Smooth muscle cell of the brain vasculature (primary cell): ENCODE measurements around the gene WWC2.

Experiments used
- DNase-seq: peaks from one replicate; pipeline ENCODE4 v3.0.0-alpha.2; 2012; ENCODE audit warnings: low read depth, low spot score

The WWC2 gene

DNA sequence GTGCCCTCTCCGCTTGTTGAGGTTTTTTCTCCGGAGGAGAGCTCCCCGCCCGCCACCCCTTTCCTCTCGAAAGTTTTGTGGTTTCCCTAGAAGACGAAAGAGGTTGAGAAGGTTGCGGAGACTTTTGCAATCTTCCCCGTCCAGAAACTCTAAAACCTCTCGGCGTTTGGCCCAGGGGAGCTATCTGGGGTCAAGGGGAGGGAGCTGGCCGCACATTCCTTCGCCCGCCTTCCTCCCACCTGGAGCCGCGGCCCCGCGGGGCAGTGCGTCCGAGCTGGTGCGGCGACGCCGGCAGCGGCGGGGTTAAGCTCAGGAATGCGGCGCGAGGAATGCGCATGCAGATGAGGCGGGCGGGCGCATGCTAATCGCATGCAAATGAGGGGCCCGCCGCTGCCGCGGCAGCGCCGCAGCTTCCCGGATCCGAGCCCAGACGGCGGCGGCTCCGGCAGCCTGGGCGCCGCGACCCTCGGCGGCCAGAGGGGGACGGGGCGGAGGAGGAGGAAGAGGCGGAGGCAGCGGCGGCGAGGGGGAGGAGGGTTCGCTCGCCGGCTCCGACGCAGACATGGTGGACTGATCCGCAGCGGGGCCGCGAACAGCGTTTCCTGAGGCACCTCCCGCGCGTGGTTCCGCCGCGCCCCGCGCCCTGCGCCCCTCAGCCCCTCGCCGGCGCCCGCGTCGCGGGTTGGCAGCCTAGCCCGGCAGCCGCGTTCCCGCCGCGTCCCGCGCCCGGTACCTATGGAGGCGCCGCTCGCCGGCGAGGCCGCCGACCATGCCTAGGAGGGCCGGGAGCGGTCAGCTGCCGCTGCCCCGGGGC is at the start of gene WWC2:
Gene WWC2 (plus strand): TSS at position 535 of the 814 bp plus-strand sequence. CDS start 235 bp downstream, at position 770.
- peak; percentile 72 for DNase-seq

DNA sequence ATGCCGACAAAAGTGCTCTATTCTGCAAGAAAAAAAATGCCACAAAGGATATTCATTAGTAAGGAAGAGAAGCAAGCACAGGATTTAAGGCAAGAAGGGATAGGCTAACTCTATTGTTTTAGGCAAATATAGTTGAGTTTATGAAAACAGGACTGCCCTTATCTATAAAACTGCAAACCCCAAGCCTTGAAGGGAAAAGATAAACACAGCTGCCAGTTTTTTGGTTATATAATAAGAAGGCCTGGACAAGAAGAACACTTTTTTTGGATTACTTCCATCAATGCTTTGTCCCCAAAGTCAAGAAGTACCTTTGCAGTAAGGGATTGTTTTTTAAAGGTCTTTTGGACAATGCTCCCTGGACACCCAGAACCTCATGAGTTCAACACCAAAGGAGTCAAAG is 45.4 kb upstream of the WWC2 start:
- no peak for DNase-seq

DNA sequence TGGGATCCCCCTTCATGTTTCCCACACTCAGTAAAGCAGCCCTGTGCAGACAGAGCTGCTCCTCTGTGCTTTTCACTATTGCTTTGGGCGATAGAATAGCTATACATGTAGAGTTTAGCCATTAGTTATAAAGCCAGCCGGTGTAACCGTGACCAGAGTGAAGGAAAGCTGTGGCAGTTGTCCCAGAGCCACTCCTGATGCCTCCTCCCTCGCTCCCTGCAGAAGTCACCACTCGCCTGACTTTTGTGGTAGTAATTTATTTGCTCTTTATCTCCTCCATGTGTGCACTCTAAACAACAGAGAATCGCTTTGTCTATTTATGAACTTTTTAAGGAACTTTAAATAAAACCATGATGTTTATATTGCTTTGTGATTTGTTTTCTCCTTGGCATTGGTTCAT is 41.8 kb upstream of the WWC2 start:
- DNase-seq = no peak

DNA sequence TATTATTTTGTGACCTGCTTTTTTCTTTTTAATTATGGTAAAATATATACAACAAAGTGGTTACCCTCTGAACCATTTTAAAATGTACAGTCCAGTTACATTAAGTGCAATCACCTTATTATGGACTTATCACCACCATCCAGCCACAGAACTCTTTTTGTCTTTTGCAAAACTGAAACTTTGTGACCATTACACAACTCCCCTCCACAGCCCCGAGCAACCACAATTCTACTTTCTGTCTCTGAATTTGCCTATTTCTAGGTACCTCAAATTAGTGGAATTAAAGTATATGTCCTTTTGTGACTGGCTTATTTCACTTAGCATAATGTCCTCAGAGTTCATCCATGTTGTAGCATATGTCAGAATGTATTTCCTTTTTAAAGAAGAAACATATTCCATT is 39.3 kb upstream of the WWC2 start:
- no peak for DNase-seq

DNA sequence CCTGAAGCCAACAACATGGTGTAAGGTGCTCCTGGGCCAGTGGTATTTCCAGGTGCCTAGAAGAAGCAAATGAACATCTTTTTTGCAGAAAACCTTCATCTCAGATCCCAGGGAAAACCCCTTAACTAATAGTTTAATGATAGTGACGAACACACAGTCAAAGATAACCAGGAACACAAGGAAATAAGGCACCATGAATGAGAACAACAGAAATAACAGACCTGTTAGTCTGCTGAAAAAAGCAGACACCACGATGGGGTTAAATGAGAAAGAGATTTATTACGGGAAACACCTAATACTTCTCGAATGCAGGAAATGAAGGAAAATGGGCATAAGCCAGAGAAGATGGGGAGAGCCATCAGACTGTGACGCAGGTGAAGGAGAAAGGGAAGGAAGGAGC is 30.6 kb upstream of the WWC2 start:
- no peak for DNase-seq

DNA sequence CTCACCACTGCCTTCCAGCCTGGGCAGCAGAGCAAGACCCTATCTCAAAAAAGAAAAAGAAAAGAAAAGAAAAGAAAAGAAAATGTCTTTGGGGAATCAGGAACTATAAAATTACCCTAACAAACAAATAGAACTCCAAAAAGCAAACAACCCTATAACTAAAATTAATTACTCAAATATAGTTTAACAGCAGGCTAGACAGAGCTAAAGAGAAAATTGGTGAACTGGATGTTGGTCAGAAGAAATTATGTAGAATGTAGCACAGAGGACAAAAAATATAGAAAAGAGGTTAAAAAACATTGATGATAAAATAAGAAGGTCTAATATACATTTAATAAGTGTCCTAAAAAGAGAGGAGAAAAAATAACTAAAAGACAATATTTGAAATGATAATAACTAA is 27.8 kb upstream of the WWC2 start:
- no peak for DNase-seq

DNA sequence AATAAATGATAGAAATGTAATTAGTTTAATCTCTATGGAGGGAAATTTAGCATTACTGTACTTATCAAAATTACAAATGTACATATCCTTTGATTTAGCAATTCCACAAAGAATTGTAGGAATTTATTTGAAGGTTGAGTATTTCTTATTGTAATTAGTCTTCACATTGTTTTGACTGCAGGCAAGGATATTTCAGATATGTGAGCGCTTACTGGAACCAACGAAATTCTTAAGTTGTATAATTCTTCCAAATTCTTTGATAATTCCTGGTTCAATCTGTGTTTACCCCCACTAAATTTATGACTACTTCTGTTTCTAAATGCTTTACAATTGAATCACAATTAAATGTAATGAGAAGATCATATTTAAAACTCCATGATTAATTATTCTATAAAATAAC is 26.9 kb upstream of the WWC2 start:
- no peak for DNase-seq

DNA sequence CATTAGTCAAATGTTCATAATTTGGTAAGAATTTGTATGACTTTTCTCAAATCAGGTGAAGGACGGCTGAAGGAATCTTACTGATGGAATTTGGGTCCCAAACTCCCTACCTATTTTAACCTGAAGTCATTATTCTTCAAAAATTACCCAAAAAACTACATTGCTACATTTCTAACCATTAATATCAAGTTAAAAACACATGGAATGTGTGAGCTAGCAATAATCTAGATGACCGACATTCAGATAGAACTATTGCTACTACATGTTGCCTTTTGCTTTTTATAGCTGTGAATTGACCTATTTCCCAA is 25.3 kb upstream of the WWC2 start:
- no peak for DNase-seq

DNA sequence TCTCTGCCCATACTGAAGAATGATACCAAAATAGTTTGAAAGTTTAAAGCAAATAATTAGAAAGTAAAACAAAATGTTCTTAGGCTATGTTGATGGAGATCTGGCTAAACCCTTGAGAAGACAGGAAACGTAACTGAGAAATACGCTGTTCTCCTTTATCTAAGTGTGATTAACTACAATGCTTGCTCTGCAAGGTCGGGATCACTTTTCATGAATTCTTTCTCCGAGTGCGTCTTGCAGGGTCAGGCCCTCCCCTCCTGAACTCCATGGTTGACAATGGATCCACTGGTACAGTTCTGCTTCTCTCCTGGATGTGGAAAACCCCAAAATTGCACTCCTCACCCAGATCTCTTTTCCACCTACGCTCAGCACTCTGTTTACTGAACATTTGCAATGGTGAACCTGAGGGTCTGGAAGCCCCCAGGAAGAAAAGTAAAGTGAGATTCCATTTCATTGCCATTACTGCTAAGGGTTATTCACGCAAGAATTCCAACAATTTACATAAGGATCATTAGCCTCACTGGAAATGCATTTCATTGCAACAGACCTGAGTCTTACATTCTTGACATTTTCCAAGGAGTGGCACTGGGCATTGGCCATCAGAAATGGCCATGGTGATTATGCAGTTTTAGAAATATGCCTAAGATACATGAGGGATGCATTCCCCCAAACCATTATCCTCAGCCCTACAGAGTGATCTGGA is 24.6 kb upstream of the WWC2 start:
- DNase-seq = no peak

DNA sequence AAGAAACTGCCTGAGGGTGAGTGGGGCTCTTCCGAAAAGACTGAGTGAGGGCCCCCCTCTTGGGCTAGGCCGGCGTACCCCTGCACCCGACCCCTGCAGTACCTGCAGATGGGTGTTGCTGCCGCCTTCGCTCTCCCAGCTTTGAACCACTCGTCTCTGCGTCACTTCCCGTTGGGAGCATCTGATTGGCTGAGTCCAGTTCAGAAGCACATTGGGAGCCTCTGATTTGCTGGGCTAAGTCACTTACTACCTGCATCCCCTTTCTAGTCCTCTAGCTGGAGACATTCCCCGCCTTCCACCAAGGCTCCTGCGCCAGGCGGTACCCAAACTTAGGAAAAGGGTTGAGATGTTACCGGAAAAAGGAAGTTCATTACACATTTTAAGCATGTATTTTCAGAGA is 20.4 kb upstream of the WWC2 start:
- DNase-seq = no peak

DNA sequence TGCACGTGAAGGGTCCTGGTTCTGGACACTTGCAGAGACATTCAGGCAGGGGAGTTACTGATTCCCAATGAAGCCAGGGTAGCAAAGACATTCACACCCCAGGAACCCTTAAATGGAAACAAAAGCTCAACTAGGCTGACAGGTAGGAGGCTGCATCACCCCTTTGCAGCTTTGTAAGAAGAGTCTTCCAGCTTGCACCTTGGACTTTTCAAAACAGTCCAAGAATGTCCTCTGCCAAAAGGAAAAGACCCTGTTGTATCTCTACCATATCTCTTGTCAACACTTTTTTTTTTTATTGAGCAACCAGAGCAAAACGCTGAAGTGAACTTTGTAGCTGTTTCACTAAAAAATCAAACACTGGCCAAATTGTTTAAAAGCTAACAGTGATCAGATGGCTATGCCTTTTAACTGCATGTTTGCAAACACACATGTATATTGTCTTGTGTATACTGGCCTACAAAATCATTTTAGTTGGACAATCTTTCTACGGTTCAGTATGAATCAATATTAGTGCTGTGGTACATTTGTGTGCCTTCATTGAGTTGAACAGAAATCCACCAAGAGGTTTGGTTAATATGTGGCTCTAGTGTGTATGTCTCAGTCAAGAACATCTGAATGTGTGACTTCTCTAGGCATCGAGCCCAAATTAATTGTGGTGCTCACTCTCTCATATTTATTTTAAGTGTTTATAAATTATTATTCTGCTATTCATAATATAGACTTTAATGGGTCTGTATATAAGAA is 18.5 kb upstream of the WWC2 start:
- DNase-seq = no peak

DNA sequence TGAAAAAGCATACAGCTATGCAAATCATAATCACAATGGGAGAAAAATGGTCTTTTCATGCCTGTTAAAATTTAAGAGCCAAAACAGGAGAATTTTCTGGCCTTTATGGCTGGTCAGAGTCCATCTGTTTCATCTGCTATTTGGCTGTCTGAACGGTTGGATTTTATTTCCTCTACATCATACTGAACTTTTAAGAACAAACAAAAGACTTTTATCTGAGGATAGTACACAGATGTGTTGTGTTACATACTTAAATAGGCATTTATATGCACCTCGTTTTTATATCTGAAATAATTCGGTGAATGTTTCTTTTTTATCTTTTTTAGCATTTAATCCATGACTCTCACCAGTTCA is 18.0 kb upstream of the WWC2 start:
- DNase-seq = no peak

DNA sequence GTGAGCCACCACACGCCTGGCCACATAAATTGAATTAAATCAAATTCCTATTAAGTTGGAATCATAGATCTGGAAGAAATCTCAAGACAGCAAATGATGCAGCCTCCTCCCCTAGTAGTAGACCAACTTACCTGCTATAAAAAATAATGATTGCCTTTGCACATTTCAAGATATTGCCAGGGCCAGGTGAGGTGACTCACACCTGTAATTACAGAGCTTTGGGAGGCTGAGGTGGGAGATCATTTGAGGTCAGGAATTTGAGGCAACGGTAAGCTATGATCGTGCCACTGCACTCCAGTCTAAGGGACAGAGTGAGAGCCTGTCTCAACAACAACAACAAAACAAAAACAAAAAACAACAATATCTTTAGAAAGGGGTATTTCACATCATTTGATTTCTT is 17.0 kb upstream of the WWC2 start:
- no peak for DNase-seq

DNA sequence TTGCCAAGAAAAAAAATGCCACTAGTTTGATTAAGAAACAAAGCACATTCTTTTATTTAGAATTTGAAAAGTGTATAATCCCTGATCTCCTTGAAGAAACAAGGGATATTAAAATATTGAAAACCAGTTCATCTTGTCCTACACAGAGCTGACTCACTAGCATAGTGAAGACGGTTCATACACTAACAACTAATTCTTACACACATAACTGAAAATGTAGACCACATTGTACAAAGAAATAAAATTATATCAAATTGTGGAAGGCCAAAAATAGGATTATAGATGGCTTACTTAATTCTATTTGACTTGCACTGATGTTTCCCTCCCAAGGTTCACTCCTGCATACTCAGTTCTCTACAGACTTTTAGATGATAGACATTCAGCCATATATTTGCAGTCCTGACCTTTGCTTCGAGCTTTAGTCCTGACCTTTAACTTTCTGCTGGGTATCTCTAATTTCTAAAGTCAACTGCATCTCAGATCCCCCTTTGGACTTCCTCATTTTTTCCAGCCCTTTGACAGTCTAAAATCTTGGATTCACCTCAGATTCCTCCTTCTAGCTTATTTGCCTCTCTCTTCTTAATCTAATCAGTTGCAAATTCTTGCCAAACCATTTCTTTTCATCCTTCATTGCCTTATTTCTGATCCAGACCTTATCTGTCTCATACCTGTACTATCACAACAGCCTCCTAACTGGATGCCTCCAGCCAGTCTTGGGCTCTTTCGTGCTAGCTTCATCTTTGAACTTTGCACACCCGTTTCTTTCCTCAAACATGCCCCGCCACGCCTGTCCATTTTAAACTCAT is 4.5 kb upstream of the WWC2 start:
- no peak for DNase-seq

DNA sequence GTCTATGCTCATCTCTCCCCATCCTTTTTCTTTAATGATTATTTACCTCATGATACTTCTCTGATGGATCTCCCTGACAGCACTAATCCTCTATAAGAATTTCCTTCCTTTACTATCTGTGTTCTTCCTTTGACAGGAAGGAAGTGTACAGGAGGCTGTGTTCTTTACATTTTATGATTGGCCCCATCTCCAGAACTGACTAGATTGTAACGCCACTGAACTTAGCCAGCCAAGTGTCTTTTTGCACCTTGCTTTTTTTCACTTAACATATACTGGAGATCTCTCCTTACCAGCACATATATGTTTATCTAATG is 3.9 kb upstream of the WWC2 start:
- DNase-seq = no peak

DNA sequence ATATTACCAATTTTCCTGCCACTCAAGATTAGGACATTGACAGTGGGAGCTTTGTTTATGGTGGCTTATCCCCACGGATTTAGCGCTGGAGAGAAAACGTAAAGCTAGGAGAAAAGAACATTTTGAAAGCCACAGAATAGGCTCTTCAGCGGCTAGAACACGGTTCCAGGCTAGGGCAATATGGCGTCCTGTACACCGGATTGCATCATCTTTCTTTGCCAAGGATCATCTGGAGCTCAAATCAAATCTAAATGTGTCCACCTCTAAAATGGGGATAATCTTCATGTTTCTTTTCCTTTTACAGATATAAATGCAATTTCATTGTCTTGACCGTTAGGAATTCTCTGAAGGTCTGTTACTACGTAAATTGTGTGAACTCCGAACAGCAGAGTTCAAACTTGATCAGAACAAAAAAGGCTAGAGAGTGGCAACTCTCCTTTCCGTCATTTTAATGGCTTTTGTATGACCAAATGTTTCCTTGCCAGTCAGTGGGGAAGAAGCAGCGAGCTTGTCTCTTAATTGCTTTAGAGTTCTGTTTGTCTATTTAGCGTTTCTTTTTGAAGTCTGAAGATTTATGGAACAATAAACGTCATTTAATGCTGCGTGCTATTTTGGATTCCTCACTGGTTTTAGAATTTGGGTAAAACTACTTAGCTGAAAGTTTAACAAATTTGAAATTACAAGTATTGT is 2.6 kb upstream of the WWC2 start:
- no peak for DNase-seq

DNA sequence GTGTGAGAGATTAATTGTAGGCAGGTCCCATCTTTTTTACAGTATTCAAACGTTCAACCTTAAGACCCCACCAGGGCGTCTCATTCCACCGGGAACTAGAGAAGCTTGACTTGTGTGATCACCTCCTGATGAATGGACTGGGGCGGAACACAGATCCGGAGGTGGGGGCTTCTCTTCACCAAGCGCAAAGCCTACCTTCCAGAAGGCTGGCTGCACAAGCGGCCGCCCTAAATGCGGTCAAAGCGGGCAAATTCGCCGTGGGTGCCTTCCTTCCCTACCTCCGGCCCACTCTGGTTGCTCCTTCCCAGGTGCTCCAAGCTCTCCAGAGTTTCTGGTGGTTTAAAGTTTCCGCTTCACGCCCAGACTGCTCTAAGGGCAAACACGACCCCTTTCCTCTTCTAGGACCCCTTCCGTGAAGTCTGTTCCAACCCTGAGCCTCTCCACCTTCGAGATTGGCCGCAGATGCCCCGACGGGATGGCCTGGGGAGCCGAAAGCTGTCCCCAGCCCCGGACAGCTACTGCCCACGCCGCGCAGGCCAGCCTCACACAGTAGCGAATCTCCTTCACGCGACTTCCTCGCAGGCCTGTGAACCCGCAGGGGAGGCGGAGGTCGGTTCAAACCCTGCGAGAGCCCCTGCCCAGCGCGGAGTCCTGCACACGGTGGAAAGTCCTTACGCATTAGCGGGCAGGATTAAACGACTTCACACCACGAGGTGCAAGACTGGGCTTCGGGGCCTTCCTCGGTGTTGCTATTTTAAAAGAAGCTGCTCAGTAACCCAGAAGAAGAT is 1.6 kb upstream of the WWC2 start:
- no peak for DNase-seq

DNA sequence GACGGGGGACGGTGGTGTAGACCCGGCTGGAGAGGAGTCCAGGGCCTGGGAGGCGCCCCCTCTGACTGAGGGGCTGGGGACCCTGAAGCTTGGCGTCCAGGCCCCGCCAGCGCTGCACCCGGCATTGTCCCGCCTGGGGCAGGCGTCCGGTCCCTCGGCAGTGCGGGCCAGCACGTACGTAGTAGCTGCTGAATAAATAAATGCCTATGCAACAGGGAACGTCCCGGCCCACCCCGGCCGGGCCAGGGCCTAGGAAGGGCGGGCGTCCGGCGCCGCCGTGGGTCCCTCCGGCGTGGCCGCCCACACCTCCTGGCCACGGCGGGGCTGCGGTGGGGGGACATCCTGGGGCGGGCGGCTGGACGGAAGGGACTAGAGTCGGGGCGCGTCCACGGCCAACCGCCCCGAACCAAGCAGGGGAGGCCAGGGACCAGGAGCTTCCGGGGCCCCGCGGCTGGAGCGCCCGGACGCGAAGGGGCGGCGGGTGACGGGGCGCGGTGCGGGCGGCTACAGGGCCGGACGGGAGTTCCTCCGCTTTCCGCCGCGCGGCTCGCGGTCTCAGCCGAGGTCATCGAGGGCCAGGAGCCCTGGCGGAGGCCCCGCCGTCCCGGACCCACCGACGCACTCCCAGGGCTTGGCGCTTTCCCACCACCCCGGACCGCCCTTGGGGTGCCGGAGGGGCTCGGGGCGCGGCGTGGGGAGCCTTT is 886 bp upstream of the WWC2 start:
- DNase-seq = no peak

DNA sequence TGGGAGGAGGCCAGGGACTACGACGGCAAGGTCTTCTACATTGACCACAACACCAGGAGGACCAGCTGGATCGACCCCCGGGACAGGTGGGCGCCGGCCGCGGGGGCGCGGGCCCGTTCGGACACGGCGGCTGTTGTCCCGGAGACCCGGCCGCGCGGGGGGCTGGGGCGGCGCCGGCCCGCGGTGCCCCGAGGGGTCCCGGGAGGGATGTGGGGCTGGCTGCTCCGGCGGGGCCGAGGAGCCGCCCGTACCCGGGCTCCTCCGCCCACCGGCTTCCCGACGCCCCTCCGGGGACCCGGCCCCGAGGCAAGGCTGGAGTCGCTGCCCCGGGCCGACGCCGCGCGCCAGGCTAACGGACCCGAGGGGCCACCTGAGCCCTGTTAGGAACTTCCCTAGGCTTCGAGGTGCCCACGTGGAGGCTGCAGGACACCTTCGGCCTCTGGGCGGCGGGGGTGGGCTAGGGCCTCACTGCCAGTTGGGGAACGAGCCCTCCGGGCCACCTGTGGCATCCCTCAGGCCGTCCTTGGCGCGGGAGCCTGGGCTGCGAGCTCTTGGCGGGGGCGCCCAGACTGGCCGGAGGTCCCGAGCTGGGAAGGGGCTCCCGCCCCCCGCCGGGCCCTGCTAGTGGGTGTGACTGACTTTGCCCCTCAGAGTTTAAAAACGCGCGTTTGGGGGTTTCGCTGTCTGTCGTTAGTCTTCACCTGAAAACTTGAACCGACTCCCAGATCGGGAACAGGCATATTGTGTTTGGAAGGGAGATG is 660 bp downstream of the WWC2 start:
- no peak for DNase-seq

DNA sequence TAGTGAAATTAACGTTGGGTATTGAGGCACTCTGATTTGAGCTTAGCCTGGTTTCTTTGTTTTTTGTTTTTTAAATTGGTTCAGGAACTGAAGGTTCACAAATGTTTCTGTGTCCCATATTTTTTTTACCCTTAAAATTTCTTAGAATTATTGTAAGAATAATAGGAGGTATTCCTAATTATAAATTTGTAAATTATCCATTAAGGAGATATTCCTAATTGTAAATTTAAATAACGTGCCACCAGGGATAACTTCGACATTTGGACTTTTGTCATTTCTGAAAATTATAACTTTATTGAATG is 1.2 kb downstream of the WWC2 start:
- DNase-seq = no peak
